Astrocyte of the cerebellum (primary cell): ENCODE data around the gene TRIM2.

ENCODE experiments used
- DNase-seq: peaks from one replicate; pipeline ENCODE4 v3.0.0-alpha.2; 2011; ENCODE audit warnings: low read depth
- H3K4me3 ChIP-seq: 2 replicates; pipeline ENCODE4 v1.5.1; 2011; ENCODE audit warnings: mild to moderate bottlenecking, low read depth, low read length, moderate library complexity
- in situ Hi-C: cut with HindIII; loops from 2 replicates; pipeline ENCODE4 v1.10.0; 2017; ENCODE audit warnings: low sequenced_read_pairs
- TF ChIP-seq, protein P1 (sequence below): IDR thresholded peaks from 2 replicates; pipeline ENCODE4 v1.5.1; 2012; ENCODE audit warnings: low read length, low read depth, moderate library complexity, mild to moderate bottlenecking; ENCODE audit errors: missing control alignments

Gene TRIM2

DNA sequence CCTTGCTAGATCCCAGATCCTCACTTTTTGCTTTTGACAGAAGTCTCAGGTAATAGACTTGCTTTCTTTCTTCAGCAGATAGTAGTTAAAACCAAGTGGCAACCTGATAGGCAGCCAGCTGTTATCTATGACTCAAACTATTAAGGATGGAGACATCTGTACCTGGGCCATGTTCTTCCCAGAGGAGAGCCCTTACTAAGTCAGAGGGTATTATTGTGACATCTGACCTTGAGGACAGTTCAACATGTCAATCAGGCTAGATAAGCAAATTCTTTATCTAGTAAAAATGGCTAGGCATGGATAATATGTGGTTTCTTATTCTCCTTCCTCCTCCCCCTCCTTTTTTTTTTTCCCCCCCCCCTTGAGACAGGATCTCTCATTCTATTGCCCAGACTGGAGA lies 39.2 kb downstream of the TRIM2 start:
- no peak overlapping the region for H3K4me3 ChIP-seq
- in situ Hi-C loops: no loop called here
- no peak for DNase-seq
- TF ChIP-seq, protein P1, sequence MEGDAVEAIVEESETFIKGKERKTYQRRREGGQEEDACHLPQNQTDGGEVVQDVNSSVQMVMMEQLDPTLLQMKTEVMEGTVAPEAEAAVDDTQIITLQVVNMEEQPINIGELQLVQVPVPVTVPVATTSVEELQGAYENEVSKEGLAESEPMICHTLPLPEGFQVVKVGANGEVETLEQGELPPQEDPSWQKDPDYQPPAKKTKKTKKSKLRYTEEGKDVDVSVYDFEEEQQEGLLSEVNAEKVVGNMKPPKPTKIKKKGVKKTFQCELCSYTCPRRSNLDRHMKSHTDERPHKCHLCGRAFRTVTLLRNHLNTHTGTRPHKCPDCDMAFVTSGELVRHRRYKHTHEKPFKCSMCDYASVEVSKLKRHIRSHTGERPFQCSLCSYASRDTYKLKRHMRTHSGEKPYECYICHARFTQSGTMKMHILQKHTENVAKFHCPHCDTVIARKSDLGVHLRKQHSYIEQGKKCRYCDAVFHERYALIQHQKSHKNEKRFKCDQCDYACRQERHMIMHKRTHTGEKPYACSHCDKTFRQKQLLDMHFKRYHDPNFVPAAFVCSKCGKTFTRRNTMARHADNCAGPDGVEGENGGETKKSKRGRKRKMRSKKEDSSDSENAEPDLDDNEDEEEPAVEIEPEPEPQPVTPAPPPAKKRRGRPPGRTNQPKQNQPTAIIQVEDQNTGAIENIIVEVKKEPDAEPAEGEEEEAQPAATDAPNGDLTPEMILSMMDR: no peak

DNA sequence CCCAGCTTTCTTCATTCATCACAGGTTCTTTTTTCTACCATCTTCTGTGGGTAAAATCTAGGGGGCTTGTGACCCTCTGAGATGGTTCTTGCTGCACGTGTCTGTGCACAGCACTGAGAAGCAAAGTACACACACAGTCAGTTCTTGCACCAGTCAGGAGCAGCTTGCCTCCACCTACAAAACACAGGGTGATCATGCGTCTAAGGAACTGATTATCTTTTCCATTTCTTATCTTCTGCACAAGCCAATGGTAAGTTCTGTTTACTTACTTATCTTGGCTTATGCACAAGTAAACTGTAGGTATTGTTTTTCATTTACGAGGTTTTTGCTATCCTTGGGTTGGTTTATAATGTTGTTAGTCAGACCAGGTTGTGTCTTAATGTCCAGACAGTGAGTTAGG lies 40.7 kb downstream of the TRIM2 start:
- H3K4me3 ChIP-seq: no peak overlapping the region
- in situ Hi-C loops: no loop called here
- TF ChIP-seq, protein P1: no peak
- DNase-seq: no peak

DNA sequence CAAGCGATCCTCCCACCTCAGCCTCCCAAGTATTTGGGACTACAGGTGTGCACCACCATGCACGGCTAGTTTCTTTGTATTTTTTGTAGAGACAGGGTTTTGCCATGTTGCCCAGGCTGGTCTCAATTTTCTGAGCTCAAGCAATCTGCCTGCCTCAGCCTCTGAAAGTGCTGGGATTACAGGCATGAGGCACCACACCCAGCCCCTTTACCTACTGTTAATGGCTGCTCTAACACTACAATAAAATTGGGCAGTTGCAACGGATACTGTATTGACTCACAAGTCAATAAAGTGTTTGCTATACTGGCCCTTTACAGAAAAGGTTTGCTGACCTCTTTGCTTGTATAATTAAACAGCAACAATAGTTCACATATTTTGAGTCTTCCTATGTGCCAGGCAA lies 41.5 kb downstream of the TRIM2 start:
- no peak overlapping the region for H3K4me3 ChIP-seq
- in situ Hi-C loops: no loop called here
- TF ChIP-seq, protein P1: no peak
- no peak for DNase-seq

DNA sequence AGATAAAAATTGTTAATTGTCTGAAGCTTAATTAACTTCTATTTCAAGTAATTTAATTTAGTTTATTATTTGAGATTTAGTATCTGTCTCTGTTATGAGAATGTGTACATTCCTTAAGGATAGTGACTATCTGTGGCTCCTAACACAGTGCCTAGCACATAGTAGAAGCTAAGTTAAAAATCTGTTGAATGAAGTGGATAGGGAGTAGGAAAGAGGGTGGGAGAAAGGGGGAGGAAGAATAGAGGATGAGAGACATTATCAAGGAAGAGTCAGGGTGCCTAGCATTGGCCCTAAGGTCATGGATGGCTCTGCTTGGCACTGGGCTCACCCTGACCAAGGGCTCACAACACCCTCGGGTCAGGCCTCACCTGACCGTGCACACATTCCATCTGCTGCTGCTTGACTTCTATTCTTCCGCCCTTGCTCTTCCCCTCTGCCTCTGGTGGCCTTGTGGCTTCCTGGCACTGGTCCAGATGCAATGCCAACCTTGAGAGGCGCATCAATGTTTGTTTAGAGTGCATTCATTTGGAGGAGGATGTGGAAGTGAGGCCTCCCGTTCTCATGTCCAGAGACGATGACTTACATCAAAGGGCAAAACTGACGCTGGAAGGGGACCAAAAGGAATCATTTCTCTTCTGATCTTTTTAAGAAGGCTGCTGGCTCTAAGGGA lies 42.3 kb downstream of the TRIM2 start:
- in situ Hi-C loops: no loop called here
- DNase-seq: no peak
- no peak overlapping the region for H3K4me3 ChIP-seq
- TF ChIP-seq, protein P1: no peak

DNA sequence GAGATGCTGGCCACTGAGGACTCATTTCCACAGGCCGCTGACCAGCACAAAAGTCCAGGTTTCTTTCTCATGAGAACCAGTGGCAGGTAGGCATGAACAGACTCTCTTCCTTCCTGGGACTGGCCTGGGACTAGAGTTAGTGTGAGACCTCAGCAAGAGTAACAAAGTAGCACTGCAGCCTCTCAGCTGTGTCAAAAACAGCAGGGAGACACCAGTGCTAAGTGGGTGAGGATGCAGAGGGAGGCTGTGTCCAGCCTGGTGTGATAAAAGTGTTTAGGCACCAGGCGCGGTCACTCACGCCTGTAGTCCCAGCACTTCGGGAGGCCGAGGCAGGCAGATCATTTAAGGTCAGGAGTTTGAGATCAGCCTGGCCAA lies 42.9 kb downstream of the TRIM2 start:
- DNase-seq: no peak
- in situ Hi-C loops: no loop called here
- TF ChIP-seq, protein P1: no peak
- no peak overlapping the region for H3K4me3 ChIP-seq

DNA sequence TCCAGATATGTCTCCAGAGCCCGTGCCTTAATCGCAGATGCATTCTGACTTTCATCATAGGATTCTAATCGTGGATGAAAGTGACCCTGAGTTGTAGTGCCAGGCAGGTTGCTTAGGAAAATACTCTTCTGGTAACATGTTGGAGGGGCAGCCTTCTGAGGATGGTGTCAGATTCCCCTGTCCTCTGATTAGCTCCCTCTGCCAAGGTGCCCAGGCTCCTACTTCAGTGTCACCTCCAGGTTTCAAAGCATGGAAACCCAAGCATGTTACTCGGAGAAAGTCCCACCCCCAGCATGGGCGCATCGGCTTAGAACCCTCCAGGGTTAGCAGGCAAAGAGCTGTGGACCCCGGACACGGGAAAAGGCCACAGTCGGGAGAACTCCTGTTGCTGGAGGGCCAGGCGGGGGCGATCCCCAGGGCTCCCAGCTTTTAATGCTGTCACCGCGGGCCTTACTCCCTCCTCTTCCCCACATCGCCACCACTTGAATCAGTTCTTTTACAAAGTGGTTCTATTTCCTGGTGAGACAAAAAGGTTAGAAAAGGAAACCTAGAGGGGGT lies 44.5 kb downstream of the TRIM2 start:
- TF ChIP-seq, protein P1: no peak
- in situ Hi-C loops: no loop called here
- no peak for DNase-seq
- H3K4me3 ChIP-seq: peak overlapping the region; percentile 50
